Activated CD8-positive, alpha-beta memory T cell treated with anti-CD3 and anti-CD28 coated beads, Interleukin-2, amount 50 U/mL, for 4 hours (primary cell): ENCODE measurements around the gene PPWD1.
"Not testable (repeated sequence)": the region's sequence is repeated elsewhere in the genome, so short reads cannot be mapped to it uniquely, and the experiment has no call there.

ENCODE experiments used
- DNase-seq: peaks from one replicate; pipeline ENCODE4 v3.0.0-alpha.2; 2020

The PPWD1 gene

DNA sequence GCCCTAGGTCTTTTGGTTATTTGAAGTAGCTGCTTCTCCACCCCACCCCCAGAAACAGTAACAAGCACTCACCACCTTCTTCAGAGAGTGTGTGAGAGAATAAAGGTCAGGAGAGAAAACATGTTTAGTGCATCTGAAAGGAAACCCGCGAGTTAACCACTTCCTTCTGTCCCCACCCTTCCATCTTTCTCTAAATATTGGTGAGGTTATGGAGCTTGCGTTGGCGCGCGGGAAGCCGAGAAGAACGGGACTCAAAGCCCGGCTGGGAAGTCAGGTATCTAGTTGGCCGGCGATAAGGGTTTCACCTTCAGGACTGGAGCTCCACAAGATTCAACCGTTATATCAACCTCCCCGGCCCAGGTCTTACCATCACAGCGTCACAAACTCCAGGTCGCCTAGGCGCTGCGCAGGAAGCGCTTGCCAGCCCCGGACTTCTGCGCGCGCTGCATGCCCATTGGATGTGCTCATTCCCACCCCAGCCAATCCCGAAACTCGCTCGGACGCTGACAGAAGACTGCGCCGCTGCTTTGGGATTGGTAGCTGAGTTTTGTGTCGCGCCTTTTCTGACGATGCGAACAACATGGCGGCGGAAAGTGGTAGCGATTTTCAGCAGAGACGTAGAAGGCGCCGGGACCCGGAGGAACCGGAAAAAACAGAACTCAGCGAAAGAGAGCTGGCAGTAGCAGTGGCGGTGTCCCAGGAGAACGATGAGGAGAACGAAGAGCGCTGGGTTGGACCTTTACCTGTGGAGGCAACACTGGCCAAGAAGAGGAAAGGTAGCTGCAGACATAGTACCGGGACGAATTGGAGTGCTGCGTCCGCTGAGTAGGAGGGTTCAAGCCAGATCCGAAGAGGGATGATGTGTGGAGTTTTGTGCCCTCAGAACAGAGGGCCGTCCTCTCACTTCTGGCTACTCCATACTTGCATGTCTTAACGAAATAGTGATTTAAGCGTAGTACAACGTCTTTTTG is at the start of gene PPWD1, which contains the start of gene CENPK:
PPWD1 (plus strand) TSS at position 566 of the 971 bp plus-strand sequence; CDS start at position 581, 15 bp downstream.
CENPK (minus strand) TSS at position 438 of the 971 bp plus-strand sequence. CDS start 8,261 bp downstream, outside the sequence.
- DNase-seq, result peak; percentile 94

DNA sequence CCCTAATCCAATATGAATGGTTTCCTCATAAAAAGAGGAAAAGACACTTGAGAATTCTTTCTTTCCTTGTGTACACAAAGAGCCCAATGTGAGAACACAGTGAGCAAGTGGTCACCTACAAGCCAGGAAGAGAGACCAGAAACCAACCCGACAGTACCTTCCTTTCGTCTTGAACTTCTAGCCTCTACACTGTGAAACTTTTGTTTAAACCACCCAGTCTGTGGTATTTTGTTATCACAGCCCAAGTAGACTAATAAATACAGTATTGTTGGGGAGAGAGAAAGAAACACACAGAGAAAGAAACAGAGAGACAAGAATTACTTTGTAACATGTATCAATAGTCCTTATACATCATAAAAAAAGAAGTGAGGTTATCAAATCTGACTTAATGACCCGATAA is 37.4 kb upstream of the PPWD1 start:
- DNase-seq, result no peak

DNA sequence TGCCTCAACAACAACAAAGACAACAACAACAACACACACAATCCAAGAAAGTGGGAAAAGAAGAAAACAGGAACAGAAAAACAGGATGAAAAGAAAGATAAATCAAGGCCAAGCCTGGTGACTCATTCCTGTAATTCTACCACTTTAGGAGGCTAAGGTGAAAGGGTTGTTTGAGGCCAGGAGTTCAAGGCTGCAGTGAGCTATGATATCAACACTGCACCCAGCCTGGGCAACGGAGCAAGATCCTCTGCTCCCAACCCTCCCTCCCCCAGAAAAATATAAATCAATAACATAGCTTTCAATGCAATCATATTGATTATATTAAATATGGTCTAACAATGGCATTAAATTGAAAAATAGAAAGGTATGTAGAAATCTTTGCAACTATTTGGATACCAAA is 32.2 kb upstream of the PPWD1 start:
- DNase-seq, result no peak

DNA sequence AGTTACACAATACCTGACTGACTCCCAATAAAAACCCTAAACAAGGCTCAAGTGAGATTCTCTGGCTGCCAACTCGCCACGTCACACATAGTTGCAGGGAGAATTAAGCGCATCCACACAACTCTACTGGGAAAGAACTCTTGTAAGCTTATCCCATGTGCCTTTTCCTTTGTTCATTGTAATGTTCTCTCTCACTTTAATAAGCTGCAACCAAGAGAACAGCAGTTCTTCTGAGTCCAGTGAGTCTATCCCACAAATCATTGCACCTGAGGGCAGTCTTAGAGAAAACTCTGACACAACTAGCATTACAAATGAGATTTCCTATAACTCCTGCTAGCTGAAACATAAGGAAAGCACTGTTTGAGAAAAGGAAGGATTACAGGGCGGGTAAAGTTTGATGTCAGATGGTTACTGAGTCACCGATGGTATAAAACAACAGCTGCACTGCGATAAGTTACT is 27.5 kb upstream of the PPWD1 start:
- DNase-seq, result no peak

DNA sequence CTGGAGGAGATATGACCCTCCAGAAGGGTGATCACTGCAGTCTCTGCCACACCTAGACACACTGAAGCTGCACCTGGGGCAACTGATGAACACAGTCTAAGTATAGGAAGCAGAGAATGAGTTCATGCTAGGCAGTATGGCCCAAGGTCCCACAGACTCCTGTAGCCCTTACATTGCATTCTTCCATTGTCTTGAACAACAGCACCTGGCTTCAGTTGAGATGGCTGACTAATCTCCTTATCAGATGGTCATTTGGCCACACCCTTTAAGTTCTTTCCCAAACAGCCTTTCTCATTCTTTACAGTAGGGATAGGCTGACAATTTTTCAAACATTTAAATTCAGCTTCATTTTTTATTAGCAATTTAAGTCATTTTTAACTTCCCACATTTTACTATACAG is 23.3 kb upstream of the PPWD1 start:
- DNase-seq, result no peak

DNA sequence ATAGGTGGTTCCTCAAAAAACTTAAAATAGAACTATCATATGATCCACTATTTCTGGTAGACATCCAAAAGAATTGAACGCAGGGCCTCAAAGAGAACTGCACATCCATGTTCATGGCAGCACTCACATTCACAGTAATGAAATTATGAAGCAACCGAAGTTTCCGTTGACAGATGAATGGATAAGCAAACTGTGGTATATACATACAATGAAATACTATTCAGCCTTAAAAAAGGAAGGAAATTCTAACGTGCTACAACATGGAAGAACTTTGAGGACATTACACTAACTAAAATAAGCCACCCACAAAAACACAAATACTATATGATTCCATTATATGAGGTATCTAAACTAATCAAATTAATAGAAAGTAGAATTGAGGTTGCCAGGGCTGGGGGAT is 18.6 kb upstream of the PPWD1 start:
- no peak for DNase-seq

DNA sequence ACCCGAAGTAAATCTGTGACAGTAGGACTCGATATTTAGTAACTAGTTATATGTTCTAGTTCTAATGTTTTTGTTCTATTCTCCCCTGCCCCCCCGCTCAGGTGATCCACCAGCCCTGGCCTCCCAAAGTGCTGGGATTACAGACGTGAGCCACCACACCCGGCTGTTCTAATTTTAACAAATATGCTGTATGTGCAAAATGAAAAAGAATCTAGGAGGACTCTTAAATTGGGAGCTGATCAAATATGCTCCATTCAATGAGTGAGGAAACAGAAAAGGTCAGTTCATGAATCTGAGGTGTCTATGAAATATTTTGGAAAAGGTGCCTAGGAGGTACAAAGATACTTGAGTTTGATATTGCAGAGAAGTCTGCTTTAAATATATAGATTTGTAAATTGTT is 17.0 kb upstream of the PPWD1 start:
- DNase-seq, result no peak

DNA sequence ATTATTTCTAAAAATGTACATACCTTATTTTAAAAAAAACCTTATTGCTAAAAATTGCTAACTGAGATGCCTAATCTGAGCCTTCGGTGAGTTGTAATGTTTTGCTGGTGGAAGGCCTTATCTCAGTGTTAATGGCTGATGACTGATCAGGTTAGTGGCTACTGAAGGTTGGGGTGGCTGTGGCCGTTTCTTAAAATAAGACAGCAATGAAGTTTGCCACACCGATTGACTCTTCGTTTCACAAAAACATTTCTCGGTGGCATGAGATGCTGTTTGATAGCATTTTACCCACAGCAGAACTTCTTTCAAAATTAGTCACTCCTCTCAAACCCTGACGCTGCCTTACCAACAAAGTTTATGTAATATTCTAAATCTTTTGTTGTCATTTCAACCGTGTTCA is 14.8 kb upstream of the PPWD1 start:
- no peak for DNase-seq

DNA sequence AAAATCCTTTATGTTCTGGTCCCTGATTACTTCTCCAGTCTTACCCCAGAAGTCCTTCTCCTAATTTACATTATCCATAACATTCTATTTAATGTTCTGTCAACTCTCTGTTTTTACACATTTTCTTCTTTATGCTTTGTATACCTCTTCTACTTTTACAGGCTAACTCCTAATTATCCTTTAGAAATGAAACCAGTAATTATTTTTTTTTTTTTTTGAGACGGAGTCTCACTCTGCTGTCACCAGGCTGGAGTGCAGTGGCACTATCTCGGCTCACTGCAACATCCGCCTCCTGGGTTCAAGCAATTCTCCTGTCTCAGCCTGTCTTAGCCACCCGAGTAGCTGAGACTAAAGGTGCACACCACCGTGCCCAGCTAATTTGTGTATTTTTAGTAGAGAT is 9.2 kb upstream of the PPWD1 start:
- DNase-seq, result no peak

DNA sequence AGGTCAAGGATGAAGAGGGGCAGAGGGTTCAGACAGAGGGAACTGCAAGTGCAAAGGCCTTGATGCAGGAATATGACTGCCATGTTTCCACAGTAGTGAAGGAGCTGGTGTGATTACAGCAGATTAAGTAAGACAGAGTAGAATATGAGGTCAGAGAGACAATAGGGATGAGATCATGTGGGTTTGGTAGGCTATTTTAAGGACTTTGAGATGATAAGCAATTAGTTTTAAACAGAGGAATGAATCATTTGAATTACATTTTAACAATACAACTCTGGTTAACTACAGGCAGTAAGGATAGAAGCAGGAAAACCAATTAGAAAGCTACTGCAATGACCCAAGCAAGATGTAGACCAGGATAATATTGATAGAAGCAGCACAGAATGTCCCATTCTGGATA is 7.8 kb upstream of the PPWD1 start:
- DNase-seq, result no peak

DNA sequence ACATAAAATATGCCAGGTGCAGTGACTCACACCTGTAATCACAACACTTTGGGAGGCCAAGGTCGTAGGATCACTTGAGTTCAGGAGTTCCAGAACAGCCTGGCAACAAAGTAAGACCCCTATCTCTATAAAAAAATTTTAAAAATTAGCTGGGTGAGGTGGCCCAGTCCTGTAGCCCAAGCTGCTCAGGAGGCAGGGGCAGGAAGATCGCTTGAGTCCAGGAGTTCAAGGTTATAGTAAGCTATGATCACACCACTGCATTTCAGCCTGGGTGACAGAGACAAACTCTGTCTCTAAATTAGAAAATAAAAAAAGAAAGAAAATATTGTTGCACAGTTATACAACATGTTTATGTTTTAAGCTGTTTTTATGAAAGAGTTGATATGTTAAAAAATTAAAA is 6.9 kb upstream of the PPWD1 start:
- DNase-seq, result no peak

DNA sequence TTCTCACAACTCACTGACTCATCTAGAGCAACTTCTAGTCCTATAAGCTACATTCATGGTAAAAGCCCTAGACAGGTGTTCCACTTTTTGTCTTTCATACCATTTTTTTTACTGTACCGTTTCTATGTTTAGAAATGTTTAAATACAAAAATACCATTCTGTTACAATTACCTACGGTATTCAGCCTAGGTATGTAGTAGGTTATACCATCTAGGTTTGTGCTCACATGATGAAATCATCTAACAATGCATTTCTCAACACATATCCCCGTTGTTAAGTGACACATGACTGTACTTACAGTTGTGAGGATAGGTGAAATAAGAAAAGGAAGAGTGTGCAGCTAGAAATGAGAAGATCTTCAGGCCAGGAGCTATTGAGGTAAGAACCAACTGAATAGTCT is 6.4 kb upstream of the PPWD1 start:
- no peak for DNase-seq

DNA sequence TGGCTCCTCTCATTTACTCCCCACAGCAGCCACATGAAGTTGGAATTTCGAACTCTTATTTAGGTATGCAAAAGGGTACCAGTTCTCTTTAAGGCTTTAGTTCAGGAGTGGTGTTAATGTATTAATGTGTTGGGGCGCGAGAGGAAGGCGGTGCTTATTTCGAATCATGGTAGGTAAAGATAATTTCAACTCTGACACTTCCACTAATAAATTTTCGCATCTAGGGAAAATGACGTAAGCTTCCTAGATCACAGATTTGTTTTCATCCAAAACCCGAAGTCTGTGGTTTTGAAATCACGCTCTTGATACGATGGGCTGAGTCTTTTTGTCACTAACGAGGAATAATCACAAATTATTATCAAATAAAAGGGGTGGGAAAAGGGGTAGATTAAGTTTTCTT is 681 bp downstream of the PPWD1 start:
- no peak for DNase-seq

DNA sequence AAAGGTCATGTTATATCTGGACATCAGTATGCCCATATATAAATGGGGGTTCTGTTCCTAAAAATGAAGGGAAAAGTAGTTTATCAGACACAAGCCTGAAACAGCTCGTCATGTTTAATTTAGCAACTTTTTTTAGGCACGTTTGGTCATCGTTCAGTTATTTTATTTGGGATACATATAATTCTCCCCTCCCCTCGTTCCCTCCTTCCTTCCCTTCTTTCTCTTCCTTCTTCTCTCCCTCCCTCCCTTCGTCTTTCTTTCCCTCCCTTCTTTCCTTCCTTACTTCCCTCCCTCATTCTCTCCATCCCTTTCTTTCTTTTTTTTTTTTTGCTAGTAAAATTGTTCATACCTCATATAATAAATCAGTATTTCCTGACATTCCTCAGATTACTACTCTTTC is 3.4 kb downstream of the PPWD1 start:
- DNase-seq, result no peak

DNA sequence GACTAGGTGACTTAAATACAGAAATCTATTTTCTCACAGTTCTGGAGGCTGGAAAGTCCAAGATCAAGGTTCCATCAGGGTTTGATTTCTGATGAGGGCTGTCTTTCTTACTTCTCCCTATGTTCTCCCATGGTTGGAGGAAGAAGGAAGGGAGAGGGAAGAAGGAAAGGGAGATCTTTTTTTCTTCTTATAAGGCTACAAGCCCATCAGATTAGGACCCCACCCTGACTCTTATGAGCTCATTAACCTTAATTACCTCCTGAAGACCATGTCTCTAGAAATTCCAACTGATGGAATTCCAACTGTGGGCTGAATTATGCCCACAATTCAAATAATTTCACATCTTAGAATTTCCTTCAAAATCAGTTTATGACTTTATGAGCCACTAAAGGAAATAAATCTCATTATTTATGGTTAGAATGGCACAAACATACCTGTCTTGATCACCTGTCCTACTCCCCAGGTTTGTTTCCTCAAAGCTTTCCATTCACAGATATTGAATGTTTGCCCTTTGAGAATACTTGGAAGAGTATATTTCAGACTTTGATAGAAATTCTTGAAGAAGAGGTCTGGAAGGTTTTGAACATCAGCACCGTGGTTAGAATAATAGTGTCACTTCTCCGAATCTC is 7.6 kb downstream of the PPWD1 start:
- no peak for DNase-seq

DNA sequence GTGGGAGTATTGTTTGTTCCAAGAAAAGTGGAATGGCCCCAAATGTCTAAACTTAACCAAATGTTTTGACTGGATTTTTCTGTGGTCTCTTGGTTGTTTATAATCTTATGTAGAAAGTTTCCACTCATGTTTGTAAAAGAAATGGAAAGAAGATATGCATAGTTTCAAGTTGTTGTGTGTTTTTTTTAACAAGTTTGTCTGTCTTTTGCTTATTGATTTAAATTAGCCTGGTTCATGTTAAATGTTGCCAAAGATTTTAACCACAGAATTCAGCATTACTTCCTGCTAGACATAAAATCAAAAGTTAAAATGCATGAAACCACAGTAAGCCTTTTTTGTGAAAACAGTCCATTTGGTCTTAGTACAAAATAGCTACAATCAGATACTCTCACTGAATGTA is 14.0 kb downstream of the PPWD1 start:
- no peak for DNase-seq

DNA sequence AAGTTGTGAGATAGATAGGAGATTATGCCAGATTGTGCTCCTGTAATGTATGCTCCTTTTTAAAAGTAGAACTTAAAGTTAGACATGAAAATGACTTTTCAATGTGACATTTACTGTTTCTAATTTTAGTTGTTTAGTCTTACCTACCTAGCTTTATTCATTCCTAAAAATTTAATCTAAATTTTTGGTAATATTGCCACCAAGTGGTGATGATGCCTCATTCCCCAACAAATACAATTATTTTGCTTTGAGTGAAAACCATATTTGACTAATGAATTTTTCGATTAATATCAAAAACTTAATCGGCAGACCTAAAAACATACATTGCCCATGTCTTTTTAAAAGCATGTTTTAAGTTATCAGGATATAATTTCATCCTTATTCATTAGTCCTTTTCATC is 25.6 kb downstream of the PPWD1 start:
- DNase-seq, result no peak

DNA sequence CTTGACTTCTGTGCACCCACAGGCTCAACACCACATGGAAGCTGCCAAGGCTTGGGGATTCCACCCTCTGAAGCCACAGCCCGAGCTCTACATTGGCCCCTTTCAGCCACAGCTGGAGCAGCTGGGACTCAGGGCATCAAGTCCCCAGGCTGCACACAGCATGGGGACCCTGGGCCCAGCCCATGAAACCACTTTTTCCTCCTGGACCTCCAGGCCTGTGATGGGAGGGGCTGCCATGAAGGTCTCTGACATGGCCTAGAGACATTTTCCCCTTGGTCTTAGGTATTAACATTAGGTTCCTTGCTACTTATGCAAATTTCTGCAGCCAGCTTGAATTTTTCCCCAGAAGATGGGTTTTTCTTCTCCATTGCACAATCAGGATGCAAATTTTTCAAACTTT is 38.7 kb downstream of the PPWD1 start:
- not testable (repeated sequence) for DNase-seq

DNA sequence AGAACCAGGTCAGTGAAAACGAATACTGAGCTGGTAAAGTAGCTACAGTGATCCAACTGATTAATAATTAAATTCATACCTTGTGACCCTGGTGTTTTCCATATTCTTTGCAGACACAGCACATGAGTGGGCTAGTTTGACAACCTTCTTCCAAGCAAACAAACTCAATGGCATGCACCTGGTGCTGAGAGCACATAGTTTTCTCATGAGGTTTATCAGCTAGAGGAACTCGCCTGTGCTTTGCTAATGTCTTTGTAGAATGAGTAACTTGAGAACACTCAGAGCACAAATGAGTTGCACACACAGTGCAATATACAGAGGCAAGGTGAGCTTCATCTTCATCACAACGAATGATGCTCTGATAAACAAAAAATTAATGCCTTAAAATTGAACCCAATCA is 48.4 kb downstream of the PPWD1 start:
- no peak for DNase-seq

DNA sequence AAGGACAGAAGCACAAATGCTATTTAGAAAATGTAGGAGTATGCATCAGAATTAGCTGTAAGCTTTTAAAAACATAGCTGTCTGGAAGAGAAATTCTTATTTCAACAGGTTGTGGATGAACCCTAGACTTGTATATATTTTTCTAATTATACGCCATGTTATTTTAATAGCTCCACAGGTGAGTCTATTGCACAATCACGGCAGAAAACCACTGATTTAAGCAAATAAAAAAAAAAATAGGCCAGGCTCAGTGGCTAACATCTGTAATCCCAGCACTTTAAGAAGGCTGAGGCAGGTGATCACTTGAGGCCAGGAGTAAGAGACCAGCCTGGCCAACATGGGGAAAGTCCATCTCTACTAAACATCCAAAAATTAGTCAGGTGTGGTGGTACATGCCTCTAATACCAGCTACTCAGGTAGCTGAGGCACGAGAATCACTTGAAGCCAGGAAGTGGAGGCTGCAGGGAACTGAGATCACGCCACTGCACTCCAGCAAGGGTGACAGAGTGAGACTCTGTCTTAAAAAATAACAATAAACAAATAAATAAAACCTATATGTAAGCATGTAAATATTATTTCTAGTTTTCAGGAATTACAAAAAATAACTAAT is 49.3 kb downstream of the PPWD1 start:
- DNase-seq, result no peak

DNA sequence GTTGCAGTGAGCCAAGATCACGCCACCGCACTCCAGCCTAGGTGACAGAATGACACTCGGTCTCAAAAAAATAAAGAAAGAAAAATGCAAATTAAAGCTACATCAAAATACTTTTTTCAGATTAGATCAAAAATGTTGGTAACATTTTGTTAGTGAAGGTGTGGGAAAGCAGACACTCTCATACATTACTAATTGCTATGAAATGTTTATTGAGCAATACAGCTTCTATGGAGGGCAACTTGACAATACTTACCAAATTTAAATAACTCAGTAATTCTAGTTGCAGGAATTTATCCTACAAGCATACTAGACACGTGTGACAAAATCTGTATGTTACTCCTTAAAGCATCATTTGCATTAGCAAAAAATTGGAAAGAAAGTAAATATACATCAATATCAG is 56.9 kb downstream of the PPWD1 start:
- DNase-seq, result no peak

DNA sequence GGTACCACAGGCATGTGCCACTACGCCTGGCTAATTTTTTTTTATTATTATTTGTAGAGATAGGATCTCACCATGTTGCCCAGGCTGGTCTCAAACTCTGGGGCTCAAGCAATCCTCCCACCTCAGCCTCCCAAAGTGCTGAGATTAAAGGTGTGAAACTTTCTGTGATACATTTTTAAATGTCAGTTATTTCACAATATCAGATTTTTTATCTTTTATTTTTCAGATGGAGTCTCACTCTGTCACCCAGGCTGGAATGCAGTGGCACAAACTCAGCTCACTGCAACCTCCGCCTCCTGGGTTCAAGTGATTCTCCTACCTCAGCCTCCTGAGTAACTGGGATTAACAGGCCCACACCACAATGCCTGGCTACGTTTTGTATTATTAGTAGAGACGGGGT is 58.9 kb downstream of the PPWD1 start:
- not testable (repeated sequence) for DNase-seq

DNA sequence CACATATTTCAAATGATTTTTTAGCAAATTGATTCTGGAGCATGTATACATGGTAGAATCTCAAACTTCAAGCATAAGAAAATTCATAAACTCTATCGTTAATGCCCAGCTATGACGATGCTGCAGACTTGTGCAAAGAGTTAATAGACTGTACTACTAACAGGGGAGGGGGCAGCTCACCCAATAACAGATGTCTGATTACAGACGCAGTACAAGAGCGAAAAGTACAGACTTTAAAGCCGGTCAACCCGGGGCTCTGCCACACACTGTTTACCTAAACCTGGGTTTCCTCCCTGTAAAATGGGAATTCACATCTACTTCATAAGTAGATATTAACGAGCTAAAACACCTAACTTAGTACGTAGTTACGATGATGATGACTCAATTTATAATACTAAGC is 60.4 kb downstream of the PPWD1 start:
- no peak for DNase-seq
